H1 (cell line): ENCODE data around the gene SLC1A2. TPM values are rescaled to one million over a fixed set of nuclear protein-coding genes. Genes with fewer than 3 reads are reported as not detected.

ENCODE experiments used
- CTCF ChIA-PET: fragments of 300-600 bp; sonication (Branson Sonifier 250); formaldehyde crosslinking; loops from one replicate; lab custom pipeline; 2021; ENCODE audit not compliant: partially characterized antibody; lab: Charles Lee
- POLR2A ChIA-PET: fragments of 300-600 bp; sonication (Branson Sonifier 250); formaldehyde crosslinking; loops from one replicate; lab custom pipeline; 2021; ENCODE audit warnings: inconsistent platforms; ENCODE audit not compliant: partially characterized antibody; lab: Charles Lee
- DNase-seq, 2 experiments: peaks; one replicate each; pipeline versions ENCODE4 v3.0.0 to v3.0.0-alpha.2; 2010 to 2022; ENCODE audit warnings: low spot score in 2 of 2, low read depth in 1 of 2, mixed read lengths in 1 of 2
- FAIRE-seq: peaks from 2 replicates; lab custom pipeline; 2011; peaks lifted over from hg19 to GRCh38; lab: Jason Lieb, UNC
- H2AFZ ChIP-seq: 2 replicates; pipeline ENCODE4 v1.8.1; 2012; ENCODE audit warnings: low read length, inconsistent platforms
- H2AK5ac ChIP-seq: 2 replicates; pipeline ENCODE4 v1.6.1; 2013; ENCODE audit warnings: low read depth, low read length
- H2BK120ac ChIP-seq: replicated peaks from 2 replicates; pipeline ENCODE3; 2013; ENCODE audit warnings: low read depth, low read length, inconsistent platforms
- H2BK12ac ChIP-seq: 2 replicates; pipeline ENCODE4 v1.6.1; 2013; ENCODE audit warnings: low read depth, low read length
- H2BK15ac ChIP-seq: 2 replicates; pipeline ENCODE4 v1.6.1; 2013; ENCODE audit warnings: low read length
- H2BK20ac ChIP-seq: 2 replicates; pipeline ENCODE4 v1.6.1; 2013; ENCODE audit warnings: low read length
- H2BK5ac ChIP-seq: 2 replicates; pipeline ENCODE4 v1.6.1; 2013; ENCODE audit warnings: low read depth, low read length
- H3K14ac ChIP-seq: 2 replicates; pipeline ENCODE4 v1.6.1; 2013; ENCODE audit warnings: inconsistent platforms; ENCODE audit not compliant: insufficient read length
- H3K18ac ChIP-seq: 2 replicates; pipeline ENCODE4 v1.6.1; 2013; ENCODE audit warnings: low read length; ENCODE audit errors: extremely low read depth
- H3K23ac ChIP-seq: 2 replicates; pipeline ENCODE4 v1.6.1; 2013; ENCODE audit warnings: inconsistent platforms; ENCODE audit not compliant: insufficient read length
- H3K23me2 ChIP-seq: 2 replicates; pipeline ENCODE4 v1.6.1; 2013; ENCODE audit warnings: low read depth, low read length
- H3K27ac ChIP-seq: 2 replicates; pipeline ENCODE4 v1.6.1; 2011; ENCODE audit warnings: low read depth, low read length, inconsistent platforms
- H3K27me3 ChIP-seq, 4 experiments: replicated peaks in 1 of 4; 1 replicate in 1 of 4; 2 replicates in 3 of 4; pipeline versions ENCODE4 v1.6.1 to v1.8.1; 2011 to 2013; ENCODE audit warnings: low read length in 3 of 4, mild to moderate bottlenecking in 3 of 4, inconsistent platforms in 2 of 4, mixed read lengths in 2 of 4, moderate library complexity in 1 of 4; ENCODE audit not compliant: control insufficient read depth in 3 of 4, insufficient read depth in 3 of 4; ENCODE audit errors: extremely low read depth in 1 of 4
- H3K36me3 ChIP-seq, 4 experiments: 2 replicates each; pipeline versions ENCODE4 v1.6.1 to v1.8.1; 2011 to 2013; ENCODE audit warnings: mild to moderate bottlenecking in 4 of 4, low read length in 3 of 4, moderate library complexity in 2 of 4, control low read depth in 1 of 4, inconsistent platforms in 1 of 4; ENCODE audit not compliant: insufficient read depth in 4 of 4, control insufficient read depth in 2 of 4
- H3K4ac ChIP-seq: replicated peaks from 2 replicates; pipeline ENCODE3; 2013; ENCODE audit warnings: low read length, low read depth, mixed read lengths, inconsistent platforms; ENCODE audit not compliant: insufficient read length
- H3K4me1 ChIP-seq, 4 experiments: replicated peaks in 1 of 4; 1 replicate in 1 of 4; 2 replicates in 3 of 4; pipeline versions ENCODE4 v1.6.1 to v1.8.1; 2011 to 2013; ENCODE audit warnings: low read length in 3 of 4, inconsistent platforms in 2 of 4, mixed read lengths in 1 of 4; ENCODE audit not compliant: insufficient read depth in 4 of 4, control insufficient read depth in 3 of 4
- H3K4me2 ChIP-seq, 2 experiments: 2 replicates each; pipeline versions ENCODE4 v1.6.1 to v1.8.1; 2011 to 2013; ENCODE audit warnings: low read depth in 2 of 2, low read length in 2 of 2, control low read depth in 1 of 2, inconsistent platforms in 1 of 2, mild to moderate bottlenecking in 1 of 2; ENCODE audit not compliant: insufficient read depth in 1 of 2
- H3K4me3 ChIP-seq, 4 experiments: fragments of 200-600, 300-600 bp in 1 of 4; sonication (generic), shearing (Covaris generic), sonication (Bioruptor Twin) in 1 of 4; 2 replicates each; pipeline versions ENCODE4 v1.5.1 to v1.8.1; 2011 to 2016; ENCODE audit warnings: low read length in 4 of 4, low read depth in 3 of 4, control low read depth in 2 of 4, inconsistent platforms in 2 of 4, mild to moderate bottlenecking in 2 of 4, mixed read lengths in 1 of 4, moderate library complexity in 1 of 4; ENCODE audit not compliant: insufficient read depth in 2 of 4; ENCODE audit errors: extremely low read depth in 1 of 4
- H3K56ac ChIP-seq: replicated peaks from 2 replicates; pipeline ENCODE3; 2013; ENCODE audit warnings: low read depth, mild to moderate bottlenecking, mixed read lengths, low read length, inconsistent platforms; ENCODE audit not compliant: insufficient read length
- H3K79me1 ChIP-seq: 2 replicates; pipeline ENCODE4 v1.6.1; 2013; ENCODE audit warnings: low read depth, low read length, control low read depth
- H3K79me2 ChIP-seq, 2 experiments: 2 replicates each; pipeline versions ENCODE4 v1.6.1 to v1.8.1; 2012 to 2013; ENCODE audit warnings: low read length in 2 of 2, mild to moderate bottlenecking in 2 of 2, inconsistent platforms in 1 of 2; ENCODE audit not compliant: insufficient read depth in 2 of 2, control insufficient read depth in 1 of 2
- H3K9ac ChIP-seq, 4 experiments: replicated peaks in 1 of 4; 1 replicate in 1 of 4; 2 replicates in 3 of 4; pipeline versions ENCODE4 v1.6.1 to v1.8.1; 2011 to 2013; ENCODE audit warnings: low read depth in 3 of 4, low read length in 3 of 4, control low read depth in 2 of 4, mild to moderate bottlenecking in 2 of 4, moderate library complexity in 2 of 4, inconsistent platforms in 1 of 4; ENCODE audit errors: extremely low read depth in 1 of 4
- H3K9me3 ChIP-seq, 2 experiments: 2 replicates each; pipeline versions ENCODE4 v1.6.1 to v1.8.1; 2012 to 2013; ENCODE audit warnings: mild to moderate bottlenecking in 2 of 2, moderate library complexity in 2 of 2, control low read depth in 1 of 2, inconsistent platforms in 1 of 2, low read depth in 1 of 2, low read length in 1 of 2, mixed read lengths in 1 of 2; ENCODE audit not compliant: insufficient read depth in 2 of 2
- H4K20me1 ChIP-seq, 2 experiments: replicated peaks in 1 of 2; 2 replicates each; pipeline versions ENCODE3 to v1.8.1; 2011 to 2013; ENCODE audit warnings: inconsistent platforms in 2 of 2, low read length in 2 of 2, mild to moderate bottlenecking in 1 of 2; ENCODE audit not compliant: insufficient read depth in 2 of 2, control insufficient read depth in 1 of 2
- H4K5ac ChIP-seq: 2 replicates; pipeline ENCODE4 v1.6.1; 2013; ENCODE audit warnings: low read length, low read depth, mixed read lengths, inconsistent platforms; ENCODE audit not compliant: insufficient read length
- H4K8ac ChIP-seq: 2 replicates; pipeline ENCODE4 v1.8.0; 2013; ENCODE audit warnings: mild to moderate bottlenecking, moderate library complexity, low read length, inconsistent platforms; ENCODE audit not compliant: insufficient read depth; ENCODE audit errors: extremely low read depth
- H4K91ac ChIP-seq: replicated peaks from 2 replicates; pipeline ENCODE3; 2013; ENCODE audit warnings: low read length, mixed read lengths, inconsistent platforms; ENCODE audit not compliant: insufficient read length
- CBX8 ChIP-seq: fragments of 300-800, 300-1000 bp; sonication (generic); IDR thresholded peaks from 2 replicates; pipeline ENCODE4 v1.7.1; 2016; ENCODE audit warnings: low read depth, low read length, borderline replicate concordance
- CEBPB ChIP-seq: IDR thresholded peaks from 2 replicates; pipeline ENCODE4 v1.6.1; 2012; ENCODE audit warnings: low read depth, low read length
- HDAC6 ChIP-seq: IDR thresholded peaks from one replicate; pipeline ENCODE4 v1.7.1; 2012; ENCODE audit warnings: low read depth, mild to moderate bottlenecking, inconsistent platforms, low read length, moderate library complexity
- JUN ChIP-seq: IDR thresholded peaks from 2 replicates; pipeline ENCODE4 v1.6.1; 2011; ENCODE audit warnings: low read depth, mild to moderate bottlenecking, improper control_type of control experiment, low read length
- KDM1A ChIP-seq: fragments of 200-600, 300-600 bp; sonication (generic); IDR thresholded peaks from 2 replicates; pipeline ENCODE4 v1.7.1; 2016; ENCODE audit warnings: mild to moderate bottlenecking, low read length, borderline replicate concordance
- KDM4A ChIP-seq: IDR thresholded peaks from one replicate; pipeline ENCODE4 v1.7.1; 2012; ENCODE audit warnings: low read depth, mild to moderate bottlenecking, moderate library complexity, low read length, inconsistent platforms; ENCODE audit not compliant: severe bottlenecking
- KDM5A ChIP-seq: fragments of 200-600 bp; IDR thresholded peaks from 2 replicates; pipeline ENCODE4 v1.7.1; 2012; ENCODE audit warnings: mild to moderate bottlenecking, low read length, inconsistent platforms, mixed read lengths
- POLR2AphosphoS5 ChIP-seq: IDR thresholded peaks from 2 replicates; pipeline ENCODE4 v1.6.1; 2011; ENCODE audit warnings: low read depth, low read length
- RNF2 ChIP-seq: fragments of 200-900, 300-1000 bp; sonication (generic); IDR thresholded peaks from 2 replicates; pipeline ENCODE4 v1.7.1; 2016; ENCODE audit warnings: borderline replicate concordance, low read depth, mild to moderate bottlenecking, antibody characterized with exemption, low read length; ENCODE audit not compliant: poor library complexity, severe bottlenecking; ENCODE audit errors: missing control alignments
- SP2 ChIP-seq: IDR thresholded peaks from 2 replicates; pipeline ENCODE4 v1.6.1; 2012; ENCODE audit warnings: mild to moderate bottlenecking, low read length, inconsistent platforms
- WGBS, 2 experiments: shearing (Covaris generic) in 1 of 2; methylation state at CpG; one replicate each; pipeline versions ENCODE4 v1.1.6 to v1.1.7; 2013 to 2015; ENCODE audit warnings: low lambda C conversion rate in 2 of 2, mixed read lengths in 2 of 2, inconsistent platforms in 1 of 2, low coverage in 1 of 2, missing lambda C conversion rate in 1 of 2; ENCODE audit not compliant: insufficient replicate concordance in 2 of 2, insufficient coverage in 1 of 2, insufficient read length in 1 of 2; ENCODE audit errors: extremely low coverage in 1 of 2, missing lambda C conversion rate in 1 of 2; 5-methylcytosine and 5-hydroxymethylcytosine counted together
- polyA plus RNA-seq, 7 experiments: library from polyadenylated mRNA; depleted of rRNA in 3 of 7; stranded (reverse) in 5 of 7; unstranded in 2 of 7; fragments of >200 nt in 5 of 7; fragments of 200-250 nt in 2 of 7; gene quantifications; 1 replicate in 5 of 7; 2 replicates in 1 of 7; 4 replicates in 1 of 7; pipeline versions ENCODE4 v1.2.1 to v1.2.3, GENCODE V29; 2011 to 2013; ENCODE audit warnings: missing spikeins in 2 of 7, mixed read lengths in 2 of 7
- total RNA-seq: library from RNA; stranded (reverse); fragmentation: NEBNext Ultra II Directional; extraction: Animal tissue kit (Norgen Biotek cat#: 25700); gene quantifications from 2 replicates; pipeline ENCODE4 v1.2.1, GENCODE V29; 2021
- TF ChIP-seq, protein P1 (sequence below): IDR thresholded peaks from 2 replicates; pipeline ENCODE4 v1.6.1; 2012; ENCODE audit warnings: inconsistent platforms
- TF ChIP-seq, protein P2 (sequence below): IDR thresholded peaks from 2 replicates; pipeline ENCODE4 v1.6.1; 2012; ENCODE audit warnings: inconsistent platforms

SLC1A2 gene
- total and polyA plus RNA-seq, 2 of the 8 experiments (the other 6 are each of a cell fraction or from before 2014, with no cell fraction given) = 0.57 to 1.2 TPM

DNA sequence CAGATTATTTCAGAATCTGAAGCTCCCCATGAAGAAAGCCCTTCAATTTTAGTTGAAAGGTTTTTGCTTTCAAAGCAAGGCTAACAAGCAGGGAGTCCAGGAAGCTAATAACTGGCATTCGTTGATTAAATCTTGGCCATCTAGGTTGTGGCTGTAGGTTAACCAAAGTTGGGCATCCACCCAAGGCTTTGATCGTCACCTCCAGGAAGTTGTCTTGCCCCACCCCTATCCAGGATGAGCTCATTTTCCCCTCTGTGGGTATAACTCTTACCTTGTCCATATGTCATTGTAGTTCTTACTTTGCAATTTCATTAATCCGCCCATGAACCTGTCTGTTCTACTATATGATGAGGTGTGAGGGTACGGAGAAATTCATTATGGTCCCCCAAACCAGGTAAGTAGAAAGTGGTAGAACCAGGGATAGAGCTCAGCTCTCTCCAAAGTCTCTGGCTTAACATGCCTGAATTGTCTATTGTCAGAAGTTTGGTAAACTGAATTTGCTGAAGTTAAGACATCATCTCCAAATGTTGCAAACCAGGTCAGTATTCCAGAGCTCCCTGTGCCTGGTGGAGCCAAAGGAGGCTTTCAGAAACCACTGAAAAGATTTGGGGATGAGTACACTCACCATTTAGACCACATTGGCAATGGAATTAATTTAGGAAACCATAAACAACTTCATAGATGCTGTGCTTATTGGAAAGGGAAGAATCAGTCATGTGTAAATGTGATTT lies 183.3 kb downstream of the SLC1A2 start:
- H3K4me2 ChIP-seq = no peak overlapping the region
- no peak overlapping the region for H4K8ac ChIP-seq
- TF ChIP-seq SP2 = no peak
- no peak for TF ChIP-seq CEBPB
- no peak for TF ChIP-seq POLR2AphosphoS5
- no peak for TF ChIP-seq KDM4A
- TF ChIP-seq HDAC6 = no peak
- TF ChIP-seq KDM5A = no peak
- TF ChIP-seq KDM1A = no peak
- TF ChIP-seq, protein P1, sequence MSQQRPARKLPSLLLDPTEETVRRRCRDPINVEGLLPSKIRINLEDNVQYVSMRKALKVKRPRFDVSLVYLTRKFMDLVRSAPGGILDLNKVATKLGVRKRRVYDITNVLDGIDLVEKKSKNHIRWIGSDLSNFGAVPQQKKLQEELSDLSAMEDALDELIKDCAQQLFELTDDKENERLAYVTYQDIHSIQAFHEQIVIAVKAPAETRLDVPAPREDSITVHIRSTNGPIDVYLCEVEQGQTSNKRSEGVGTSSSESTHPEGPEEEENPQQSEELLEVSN = no peak
- TF ChIP-seq CBX8 = no peak
- TF ChIP-seq, protein P2, sequence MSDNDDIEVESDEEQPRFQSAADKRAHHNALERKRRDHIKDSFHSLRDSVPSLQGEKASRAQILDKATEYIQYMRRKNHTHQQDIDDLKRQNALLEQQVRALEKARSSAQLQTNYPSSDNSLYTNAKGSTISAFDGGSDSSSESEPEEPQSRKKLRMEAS = no peak
- no peak for TF ChIP-seq JUN
- no peak for TF ChIP-seq RNF2

More for the DNA sequence above, 183.3 kb downstream of the SLC1A2 start:
- Histone ChIP-seq H3K18ac (no peak overlapping the region), H3K23me2 (no peaks in the 10 kb centered on the region), H2BK5ac (no peak overlapping the region), H3K79me1 (no peaks in the 10 kb centered on the region), H4K5ac (no peak overlapping the region), H3K27me3 (no peaks in the 10 kb centered on the region; a peak in 2 of 7 replicates), H4K20me1 (no peaks in the 10 kb centered on the region), H3K56ac (no peak overlapping the region), H3K79me2 (no peaks in the 10 kb centered on the region), H2BK120ac (no peak overlapping the region), H3K9ac (no peak overlapping the region), H3K27ac (no peak overlapping the region), H2BK12ac (no peak overlapping the region), H3K9me3 (no peaks in the 10 kb centered on the region), H2BK15ac (no peak overlapping the region), H3K14ac (no peak overlapping the region), H3K36me3 (no peaks in the 10 kb centered on the region), H3K23ac (no peak overlapping the region), H3K4ac (no peak overlapping the region), H2AK5ac (no peak overlapping the region), H4K91ac (peak overlapping the region; percentile 51), H3K4me1 (peaks cover 0 to 2% (median 2%) of the 10 kb centered on the region in 4 experiments; a peak in 4 of 7 replicates), H2BK20ac (no peak overlapping the region), H2AFZ (no peak overlapping the region), H3K4me3 (no peak overlapping the region)
- FAIRE-seq (no peak), DNase-seq (no peak)
- 89% methylated on average over 4 of the region's 4 CpGs; no CpG with 5 or more reads in 1 of the 2 experiments for WGBS, 2 experiments
- ChIA-PET CTCF (interaction anchor here (0.6 to 1.6 kb wide), 6 partner anchors 10 to 309 kb away, joined by 3 read pairs; no protein-coding TSS in a partner anchor), POLR2A (no interaction called here)
